Neural crest cell (in vitro differentiated cells): ENCODE measurements around the gene TMEM87B. TPM values are rescaled to one million over a fixed set of nuclear protein-coding genes. Genes with fewer than 3 reads are reported as not detected.

ENCODE experiments used
- DNase-seq: peaks from one replicate; pipeline ENCODE4 v3.0.0; 2021; ENCODE audit warnings: low read depth, mixed read lengths, low spot score
- H3K27ac Mint-ChIP-seq: one replicate; pipeline ENCODE4 v1.8.0; 2021; ENCODE audit warnings: mild to moderate bottlenecking, mixed read lengths; ENCODE audit not compliant: unreplicated experiment
- H3K27me3 Mint-ChIP-seq: 2 replicates; pipeline ENCODE4 v1.8.0; 2021; ENCODE audit warnings: low read depth, mild to moderate bottlenecking, mixed read lengths
- H3K36me3 Mint-ChIP-seq: 2 replicates; pipeline ENCODE4 v1.8.0; 2021; ENCODE audit warnings: low read depth, mild to moderate bottlenecking, mixed read lengths
- H3K4me1 Mint-ChIP-seq: 2 replicates; pipeline ENCODE4 v1.8.0; 2021; ENCODE audit warnings: mixed read lengths
- H3K4me3 Mint-ChIP-seq: one replicate; pipeline ENCODE4 v1.8.0; 2021; ENCODE audit warnings: mild to moderate bottlenecking, mixed read lengths
- H3K9me3 Mint-ChIP-seq: 2 replicates; pipeline ENCODE4 v1.8.0; 2021; ENCODE audit warnings: mixed read lengths
- total RNA-seq: library from RNA; stranded (reverse); gene quantifications from 2 replicates; pipeline ENCODE4 v1.2.1, GENCODE V29; 2021
- TF ChIP-seq, protein P1 (sequence below): fragments of 200-600 bp; sonication (generic); conservative IDR thresholded peaks from 2 replicates; pipeline ENCODE4 v1.5.0; 2021; ENCODE audit warnings: antibody characterized with exemption, mild to moderate bottlenecking

TMEM87B gene
- total RNA-seq, 1 donor from 2014 or later: 6.2 TPM

DNA sequence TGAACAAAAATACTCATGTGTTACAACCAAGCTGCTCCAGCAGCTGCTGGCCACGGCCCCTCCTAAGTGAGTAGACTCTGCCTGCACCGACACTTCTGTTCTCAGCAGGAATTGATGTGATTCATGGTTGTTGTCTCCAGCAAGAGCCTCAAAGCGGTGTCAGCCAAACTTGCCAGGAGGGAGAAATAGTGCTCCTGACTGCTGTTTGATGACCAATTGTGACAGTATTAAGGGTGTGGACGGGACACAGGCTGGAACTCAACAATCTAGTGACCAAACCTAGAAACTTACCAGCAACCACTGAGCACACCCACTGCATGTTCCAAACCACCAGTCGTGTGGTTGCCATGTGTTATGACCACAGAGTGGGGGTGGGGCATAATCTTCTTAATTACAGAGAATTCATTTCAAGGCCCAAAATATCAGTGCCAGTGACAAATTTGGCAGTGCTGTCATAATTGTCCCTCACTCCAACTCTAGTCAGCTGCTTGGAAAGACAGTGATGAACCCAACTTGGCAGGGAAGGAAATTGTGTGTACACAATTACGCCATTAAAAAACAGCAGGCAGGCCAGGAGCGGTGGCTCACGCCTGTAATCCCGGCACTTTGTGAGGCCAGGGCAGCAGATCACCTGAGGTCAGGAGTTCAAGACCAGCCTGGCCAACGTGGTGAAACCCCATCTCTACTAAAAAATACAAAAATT is 113.5 kb downstream of the TMEM87B start:
- TF ChIP-seq, protein P1, sequence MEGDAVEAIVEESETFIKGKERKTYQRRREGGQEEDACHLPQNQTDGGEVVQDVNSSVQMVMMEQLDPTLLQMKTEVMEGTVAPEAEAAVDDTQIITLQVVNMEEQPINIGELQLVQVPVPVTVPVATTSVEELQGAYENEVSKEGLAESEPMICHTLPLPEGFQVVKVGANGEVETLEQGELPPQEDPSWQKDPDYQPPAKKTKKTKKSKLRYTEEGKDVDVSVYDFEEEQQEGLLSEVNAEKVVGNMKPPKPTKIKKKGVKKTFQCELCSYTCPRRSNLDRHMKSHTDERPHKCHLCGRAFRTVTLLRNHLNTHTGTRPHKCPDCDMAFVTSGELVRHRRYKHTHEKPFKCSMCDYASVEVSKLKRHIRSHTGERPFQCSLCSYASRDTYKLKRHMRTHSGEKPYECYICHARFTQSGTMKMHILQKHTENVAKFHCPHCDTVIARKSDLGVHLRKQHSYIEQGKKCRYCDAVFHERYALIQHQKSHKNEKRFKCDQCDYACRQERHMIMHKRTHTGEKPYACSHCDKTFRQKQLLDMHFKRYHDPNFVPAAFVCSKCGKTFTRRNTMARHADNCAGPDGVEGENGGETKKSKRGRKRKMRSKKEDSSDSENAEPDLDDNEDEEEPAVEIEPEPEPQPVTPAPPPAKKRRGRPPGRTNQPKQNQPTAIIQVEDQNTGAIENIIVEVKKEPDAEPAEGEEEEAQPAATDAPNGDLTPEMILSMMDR: no peak
- Mint-ChIP-seq H3K9me3 (no peaks in the 10 kb centered on the region), H3K27me3 (no peaks in the 10 kb centered on the region), H3K4me3 (no peak overlapping the region), H3K4me1 (peaks cover 7% of the 10 kb centered on the region), H3K27ac (no peak overlapping the region), H3K36me3 (peaks cover 13% of the 10 kb centered on the region)
- DNase-seq: no peak

Other genes starting within 250 kb of the TMEM87B start
- 69.0 and 70.0 TPM in 2 replicates for gene ANAPC1, start 171.1 kb upstream of the TMEM87B start, total RNA-seq
- 3.3 and 4.4 TPM in 2 replicates for gene MERTK, start 156.7 kb upstream of the TMEM87B start, total RNA-seq
- gene FBLN7, start 83.1 kb downstream of the TMEM87B start, total RNA-seq: 19.1 and 21.4 TPM in 2 replicates
- gene ZC3H8, start 199.8 kb downstream of the TMEM87B start, total RNA-seq: 18.3 and 19.4 TPM in 2 replicates
- gene ZC3H6, start 220.3 kb downstream of the TMEM87B start, total RNA-seq: 7.3 and 7.9 TPM in 2 replicates